ENCODE results near the gene ERBB4.

The ERBB4 gene

DNA sequence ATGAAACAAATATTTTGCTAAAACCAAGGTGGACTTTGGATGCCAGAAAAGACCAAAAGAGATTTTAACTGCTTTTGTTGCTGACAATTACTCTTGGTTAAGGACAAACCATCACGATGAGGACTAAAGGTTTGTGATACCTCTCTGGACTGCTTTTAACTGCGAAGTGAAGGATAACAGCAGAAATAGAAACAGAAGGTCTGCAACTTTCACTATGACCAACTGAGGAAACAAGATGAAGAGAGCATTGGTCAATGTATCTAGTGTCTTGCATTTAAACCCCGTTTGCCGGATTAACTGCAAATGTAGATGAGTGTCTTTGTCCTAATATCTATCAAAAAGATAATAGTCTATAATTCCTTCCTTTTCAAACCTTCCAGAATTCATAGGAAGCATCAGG is 541.7 kb downstream of the ERBB4 start:
- no peak for DNase-seq (ENCODE audit: low spot score)

DNA sequence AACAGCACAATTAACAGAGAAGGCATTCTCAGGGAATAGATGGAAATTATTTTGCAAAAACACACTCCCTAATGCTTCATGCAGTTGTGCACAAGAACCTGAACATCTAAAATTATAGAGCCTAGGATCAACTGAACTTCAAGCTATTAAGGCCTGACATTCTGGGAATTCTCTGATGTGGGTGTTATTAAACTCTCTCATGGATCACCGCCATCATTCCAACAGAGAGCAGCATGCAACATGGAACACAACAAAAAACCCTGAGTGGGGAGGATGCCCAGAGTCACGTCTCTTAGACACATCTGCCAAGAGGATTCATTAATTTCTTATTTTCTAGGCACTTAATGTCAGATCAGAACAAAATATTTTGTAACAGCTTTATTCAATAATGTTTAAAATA is 543.8 kb downstream of the ERBB4 start:
- no peak for DNase-seq (ENCODE audit: low spot score)

DNA sequence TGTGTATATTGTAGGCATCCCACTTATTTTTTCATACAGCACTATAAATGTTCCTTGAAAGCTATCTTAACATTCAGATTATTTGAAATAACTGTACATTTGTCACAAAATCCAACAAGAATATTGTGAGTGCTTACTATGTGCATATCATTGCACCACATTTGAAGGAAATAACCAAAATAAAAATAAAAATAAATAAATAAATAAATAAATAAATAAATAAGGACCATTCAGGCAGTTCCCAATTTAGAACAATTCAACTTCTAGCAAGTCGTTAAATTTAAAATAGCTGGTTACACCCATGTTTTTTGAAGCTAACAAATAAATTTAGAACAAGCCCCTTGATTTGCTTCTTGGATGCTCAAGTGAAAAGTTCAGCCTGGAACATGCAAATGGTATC is 548.3 kb downstream of the ERBB4 start:
- DNase-seq (ENCODE audit: low spot score) = no peak

DNA sequence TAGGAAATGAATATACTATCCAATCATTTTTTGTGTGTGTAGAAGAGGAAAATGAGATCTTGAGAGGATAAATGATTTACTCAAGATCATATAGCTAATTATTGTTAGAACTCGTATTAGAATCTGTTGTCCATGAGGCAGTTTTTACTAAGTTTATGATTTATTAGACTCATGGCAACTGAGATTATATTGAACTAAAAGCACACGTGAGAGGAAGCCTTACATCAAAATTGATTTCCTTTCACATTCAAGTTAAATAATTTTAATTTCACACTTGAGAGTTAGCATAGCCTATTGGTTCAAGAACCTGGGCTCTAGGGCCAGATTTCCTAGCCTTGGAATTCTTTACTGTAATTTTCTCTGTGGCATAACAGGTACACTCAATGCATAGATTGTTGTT is 552.3 kb downstream of the ERBB4 start:
- no peak for DNase-seq (ENCODE audit: low spot score)

DNA sequence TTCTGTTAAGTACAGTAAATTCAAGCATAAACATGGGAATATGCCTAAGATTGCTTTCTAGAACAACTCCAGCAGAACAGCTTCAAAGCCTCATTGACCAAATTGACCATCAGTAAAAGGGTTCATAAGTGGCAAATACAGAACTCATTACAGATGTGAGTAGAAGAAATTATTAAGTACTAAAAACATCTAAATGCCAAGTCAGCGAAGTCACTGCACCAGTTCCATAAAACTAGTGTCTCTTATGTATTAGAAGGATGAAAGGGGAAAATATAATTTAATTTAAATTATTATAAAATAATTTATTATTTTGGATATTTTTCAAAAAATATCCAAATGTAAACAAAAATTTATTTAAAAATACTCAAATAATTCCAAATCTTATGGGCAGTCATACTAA is 553.2 kb downstream of the ERBB4 start:
- DNase-seq (ENCODE audit: low spot score) = no peak

DNA sequence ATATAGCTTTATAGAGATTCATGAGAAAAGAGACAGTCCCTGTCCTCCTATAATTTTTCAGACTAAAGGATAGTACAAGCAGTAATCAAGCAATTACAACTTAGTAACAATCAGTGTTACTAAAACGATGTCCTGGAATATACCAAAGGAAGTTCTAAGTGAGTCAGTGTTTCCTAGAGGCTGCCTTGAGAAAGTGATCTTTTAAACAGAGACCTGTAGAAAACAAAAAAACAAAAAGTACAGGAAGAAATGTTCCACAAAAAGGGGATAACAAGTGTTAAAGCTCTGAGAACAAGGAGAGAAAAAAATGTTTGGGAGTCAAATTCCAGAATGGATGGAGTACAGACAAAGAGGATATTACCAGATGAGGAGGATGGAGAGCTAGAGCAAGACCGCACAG is 556.4 kb downstream of the ERBB4 start:
- no peak for DNase-seq (ENCODE audit: low spot score)

DNA sequence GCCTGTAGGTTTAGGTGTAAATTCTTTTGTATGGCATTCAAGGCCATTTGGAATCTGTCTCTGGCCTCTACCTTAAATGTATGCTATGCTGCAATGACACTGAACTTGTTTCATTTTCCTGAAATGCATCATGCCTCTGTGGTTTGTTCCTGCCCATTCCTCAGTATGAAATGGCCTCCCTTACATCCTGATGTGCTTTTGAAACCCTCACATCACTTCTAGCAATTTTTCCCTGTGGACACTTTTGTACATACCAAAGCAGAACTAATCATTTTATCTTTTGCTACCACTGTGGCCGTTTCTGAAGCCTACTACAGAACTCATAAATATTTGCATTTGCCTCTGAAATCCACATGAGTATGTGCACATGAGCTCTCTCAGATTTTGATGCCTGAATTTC is 557.2 kb downstream of the ERBB4 start:
- no peak for DNase-seq (ENCODE audit: low spot score)

DNA sequence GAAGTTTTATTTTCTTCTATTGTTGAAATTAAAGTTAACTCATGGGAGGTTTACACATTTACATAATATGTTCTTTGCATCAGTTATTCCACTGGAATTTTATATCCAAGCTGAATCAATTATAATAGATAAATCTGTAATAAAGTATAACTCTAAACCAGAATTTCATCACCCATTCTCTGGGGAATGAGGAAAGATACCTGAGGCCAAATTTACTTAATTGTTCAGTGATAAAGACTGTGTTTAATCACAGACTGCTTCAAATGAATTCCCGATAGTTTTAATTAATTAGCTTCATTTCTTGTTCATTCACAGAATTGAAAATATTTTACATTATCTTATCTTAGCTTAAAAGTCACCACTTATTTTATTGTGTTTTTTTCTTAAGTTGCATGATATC is 562.5 kb downstream of the ERBB4 start:
- no peak for DNase-seq (ENCODE audit: low spot score)

DNA sequence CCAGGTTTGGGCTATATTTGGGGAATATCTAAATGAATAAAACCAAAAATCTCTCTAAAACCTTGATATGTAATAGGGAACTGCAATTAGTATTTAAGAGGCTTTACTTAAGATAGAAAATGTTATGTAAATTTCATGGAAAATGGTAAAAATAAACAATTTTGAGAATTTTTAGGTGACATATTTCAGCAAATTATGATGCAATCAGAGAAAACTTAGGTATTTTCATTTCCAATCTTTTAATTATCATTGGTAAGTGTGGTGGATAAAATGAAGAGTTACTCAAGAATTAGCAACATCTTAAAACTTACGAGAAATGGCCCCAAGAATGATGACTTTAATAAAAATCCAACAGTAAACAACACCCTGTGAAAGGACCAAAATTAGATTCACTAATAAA is 571.4 kb downstream of the ERBB4 start:
- DNase-seq (ENCODE audit: low spot score) = no peak

DNA sequence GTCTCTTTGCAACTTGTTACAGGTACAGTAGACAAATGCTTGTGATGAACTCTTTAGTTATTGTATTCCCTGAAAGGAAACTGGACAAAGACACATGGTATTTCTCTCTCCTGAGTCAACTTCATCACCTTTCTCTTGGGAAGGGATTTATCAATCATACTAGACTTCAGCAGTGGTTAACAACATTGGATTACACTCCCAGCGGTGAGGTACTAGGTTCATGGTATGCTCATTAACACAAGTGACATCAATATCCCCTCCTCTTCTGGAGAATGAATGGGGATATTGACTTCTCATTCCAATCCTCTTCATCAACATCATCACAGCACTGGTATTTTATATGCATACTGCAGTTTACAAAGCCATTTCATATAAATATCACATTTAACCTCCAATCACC is 574.6 kb downstream of the ERBB4 start:
- no peak for DNase-seq (ENCODE audit: low spot score)

DNA sequence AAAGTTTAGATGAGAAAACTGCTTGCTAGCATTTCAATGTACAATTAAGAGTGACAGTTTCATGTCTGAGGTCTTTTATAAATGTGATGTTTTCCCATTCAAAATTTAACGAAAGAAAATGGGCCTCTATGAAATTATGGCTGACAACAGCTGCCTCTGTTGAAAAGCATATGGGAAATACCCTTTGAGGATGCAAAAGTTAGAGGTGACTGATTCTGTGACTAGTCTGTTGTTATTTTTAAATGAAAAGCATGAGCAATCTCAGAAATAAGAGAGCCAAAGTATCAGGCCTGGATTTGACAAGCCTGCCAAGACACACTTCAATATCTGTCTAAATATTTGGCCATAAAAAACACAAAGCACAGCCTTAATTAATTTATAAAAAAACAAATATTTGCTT is 580.8 kb downstream of the ERBB4 start:
- DNase-seq (ENCODE audit: low spot score) = no peak

DNA sequence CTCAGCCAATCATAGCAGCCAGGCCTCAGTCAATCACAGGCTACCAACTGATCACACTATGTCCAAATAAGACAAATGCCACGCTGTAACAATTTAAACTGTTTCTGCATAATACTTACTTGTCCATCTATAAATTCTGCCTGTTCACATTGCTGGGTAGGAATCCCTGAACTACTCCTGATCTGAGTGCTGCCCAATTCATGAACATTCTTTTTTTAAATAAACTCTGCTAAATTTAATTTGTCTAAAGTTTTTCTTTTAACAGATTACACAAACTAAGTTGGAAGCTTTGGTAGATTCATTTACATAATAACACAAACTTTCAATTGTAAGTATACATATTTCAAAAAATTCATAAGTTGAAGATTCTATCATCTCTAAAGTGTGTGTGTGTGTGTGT is 583.0 kb downstream of the ERBB4 start:
- DNase-seq (ENCODE audit: low spot score) = no peak

DNA sequence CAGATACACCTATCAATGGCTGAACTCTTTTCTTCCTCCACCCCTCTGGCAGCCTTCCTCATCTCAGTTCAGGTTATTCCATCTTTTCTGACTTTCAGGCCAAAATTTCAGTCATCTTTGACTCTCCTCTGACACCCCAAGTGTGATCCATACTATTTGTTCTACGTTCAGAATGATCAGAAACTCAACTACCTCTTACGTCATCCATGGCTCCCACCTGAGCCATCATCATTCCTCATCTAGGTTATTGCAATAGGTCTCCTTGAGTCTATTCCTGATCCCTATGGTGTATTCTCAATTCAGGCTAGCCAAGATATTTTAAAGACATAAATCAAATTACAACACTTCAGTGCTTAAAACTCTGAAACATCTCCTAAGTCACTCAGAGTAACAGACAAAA is 589.7 kb downstream of the ERBB4 start:
- no peak for DNase-seq (ENCODE audit: low spot score)

DNA sequence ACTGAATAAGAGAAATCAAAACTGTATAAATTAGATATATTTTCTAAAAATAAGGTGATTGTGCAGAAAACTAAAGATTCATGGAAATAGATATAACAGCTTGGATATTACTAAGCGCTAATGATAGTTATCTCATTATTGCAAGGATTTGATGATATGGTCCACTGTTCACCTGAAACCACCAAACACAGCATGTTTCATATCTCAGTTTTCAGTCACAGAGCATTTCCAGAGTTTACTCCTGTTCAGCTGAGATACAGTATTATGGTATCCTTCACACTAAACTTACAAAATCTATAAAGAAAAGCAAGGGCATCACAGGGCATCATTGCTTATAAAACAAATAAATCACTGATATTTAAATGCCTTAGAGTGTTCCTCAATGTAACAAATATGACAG is 591.6 kb downstream of the ERBB4 start:
- no peak for DNase-seq (ENCODE audit: low spot score)

DNA sequence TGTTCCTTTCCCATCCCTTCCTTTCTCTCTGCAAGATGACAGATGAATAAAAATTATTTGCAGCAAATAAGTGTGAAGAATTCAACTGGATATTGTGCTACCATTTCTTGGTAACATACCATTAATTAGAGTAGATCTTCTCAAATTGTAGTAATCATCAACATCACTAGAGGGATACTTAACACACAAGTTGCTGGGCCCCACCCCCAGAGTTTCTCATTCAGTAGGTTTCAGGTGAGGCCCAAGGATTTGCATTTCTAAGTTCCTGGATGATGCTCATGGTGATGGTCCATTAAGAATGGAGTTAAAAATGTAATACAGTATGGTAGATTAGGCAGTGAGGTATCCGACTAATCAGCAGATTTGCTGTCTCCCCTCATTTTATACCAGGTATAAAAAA is 594.0 kb downstream of the ERBB4 start:
- DNase-seq (ENCODE audit: low spot score) = no peak

DNA sequence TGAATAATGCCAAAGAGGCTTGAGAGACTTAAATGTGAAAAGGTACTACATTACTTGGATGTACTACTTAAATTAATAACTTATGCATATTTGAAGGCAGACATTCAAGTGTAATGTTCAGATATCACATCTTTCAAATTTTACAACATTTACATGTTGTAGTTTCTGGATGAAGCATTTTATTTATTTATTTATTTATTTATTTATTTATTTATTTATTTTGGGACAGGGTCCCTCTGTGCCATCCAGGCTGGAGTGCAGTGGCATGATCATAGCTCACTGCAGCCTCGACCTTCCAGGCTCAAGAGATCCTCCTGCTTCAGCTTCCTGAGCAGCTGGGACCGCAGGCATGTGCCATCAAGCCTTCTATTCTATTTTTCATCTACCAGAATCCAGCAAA is 596.4 kb downstream of the ERBB4 start:
- no peak for DNase-seq (ENCODE audit: low spot score)

DNA sequence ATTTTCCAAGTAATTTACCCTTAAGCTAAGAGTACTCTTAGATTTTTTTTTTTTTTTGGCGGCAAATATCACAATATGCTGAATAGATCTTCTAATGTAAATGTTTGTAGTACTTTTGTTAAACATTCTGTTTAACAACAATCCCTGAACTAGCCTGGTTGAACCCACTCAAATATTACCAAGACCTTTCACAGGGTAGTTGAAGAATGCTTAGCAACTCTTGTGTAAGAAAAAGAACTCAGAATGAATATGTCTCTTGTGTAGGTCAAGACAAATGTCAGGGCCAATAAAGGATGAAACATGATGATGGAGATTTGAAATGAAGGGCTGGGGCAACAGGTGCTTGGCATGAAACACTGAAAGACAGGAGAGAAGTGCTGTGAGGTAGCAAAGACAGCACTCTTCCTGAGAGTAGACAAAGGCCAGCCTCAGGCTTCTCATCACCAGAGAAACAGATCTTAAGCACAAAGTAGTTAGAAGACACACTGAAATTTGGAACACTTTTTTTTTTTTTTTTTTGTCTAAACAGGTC is 597.3 kb downstream of the ERBB4 start:
- no peak for DNase-seq (ENCODE audit: low spot score)

DNA sequence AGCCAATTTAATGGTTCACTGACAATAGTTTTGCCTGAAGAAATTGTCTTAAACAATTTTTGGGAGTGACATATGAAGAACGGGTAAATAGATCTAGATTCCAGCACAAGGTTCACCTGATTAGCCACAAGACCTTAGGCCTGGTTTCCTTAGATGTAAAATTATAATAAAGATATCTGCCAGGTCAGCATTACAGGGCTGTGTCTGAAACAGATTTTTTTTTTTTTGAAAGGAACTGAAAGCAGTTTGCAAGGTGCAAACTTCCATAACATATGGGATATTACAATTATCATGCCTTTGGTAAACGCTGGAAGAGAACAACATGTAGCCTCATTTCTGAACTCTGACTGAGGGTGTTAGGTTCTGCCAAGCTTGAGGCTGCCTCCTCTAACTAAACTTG is 599.4 kb downstream of the ERBB4 start:
- no peak for DNase-seq (ENCODE audit: low spot score)

DNA sequence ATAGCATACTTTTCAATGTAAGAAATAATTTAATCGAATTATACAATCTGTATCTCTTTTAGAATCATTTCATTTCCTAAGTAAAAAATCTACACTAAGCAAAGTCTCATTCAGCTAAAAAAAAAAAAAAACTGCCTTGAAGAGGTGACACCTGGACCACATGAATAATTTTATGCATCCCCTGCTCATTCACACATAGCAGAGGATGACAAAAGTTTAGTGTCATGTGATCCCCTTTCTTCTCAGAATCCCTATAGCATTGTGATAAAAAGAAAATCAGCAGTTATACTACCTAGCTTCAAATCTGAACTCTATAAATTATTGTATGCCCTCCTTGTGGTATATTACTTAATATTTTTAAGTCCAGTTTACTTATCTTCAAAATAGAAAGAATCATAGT is 603.8 kb downstream of the ERBB4 start:
- no peak for DNase-seq (ENCODE audit: low spot score)

DNA sequence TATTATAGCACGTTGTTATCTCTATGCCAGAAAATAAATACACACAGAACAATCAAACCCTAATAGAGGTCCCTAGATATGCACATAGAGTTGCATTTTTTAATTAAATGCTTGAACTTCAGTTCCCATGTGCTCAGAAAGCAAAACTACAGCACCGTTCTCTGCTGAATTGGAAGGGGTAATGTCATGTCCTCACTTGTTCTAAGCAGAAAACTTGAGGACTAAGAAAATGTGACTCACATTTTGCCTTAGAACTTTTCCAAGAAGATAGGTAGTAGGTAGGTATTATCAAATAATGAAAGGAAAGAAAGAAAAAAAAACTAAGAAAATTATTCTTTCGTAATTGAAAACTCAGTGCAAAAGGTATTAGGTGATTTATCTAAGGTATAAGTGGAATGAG is 607.3 kb downstream of the ERBB4 start:
- DNase-seq (ENCODE audit: low spot score) = no peak

DNA sequence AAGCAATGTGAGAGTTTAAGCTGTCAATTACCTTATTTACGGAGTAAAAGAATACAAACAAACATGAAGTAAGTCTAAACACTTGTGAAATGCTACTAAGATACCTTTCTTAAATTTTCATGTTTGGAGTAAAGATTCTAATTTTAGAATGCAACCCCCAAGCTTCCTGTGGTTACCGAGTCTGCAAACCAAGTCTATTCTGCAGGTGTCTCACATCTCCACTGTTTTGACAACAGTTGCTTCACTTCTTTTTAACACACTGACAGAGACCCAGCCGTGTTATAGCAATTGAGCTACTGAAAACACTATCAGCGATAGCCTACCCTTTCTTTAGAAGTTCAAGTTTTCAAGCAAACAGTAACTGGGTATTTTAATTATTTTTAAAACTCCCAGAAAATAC is 608.3 kb downstream of the ERBB4 start:
- no peak for DNase-seq (ENCODE audit: low spot score)

DNA sequence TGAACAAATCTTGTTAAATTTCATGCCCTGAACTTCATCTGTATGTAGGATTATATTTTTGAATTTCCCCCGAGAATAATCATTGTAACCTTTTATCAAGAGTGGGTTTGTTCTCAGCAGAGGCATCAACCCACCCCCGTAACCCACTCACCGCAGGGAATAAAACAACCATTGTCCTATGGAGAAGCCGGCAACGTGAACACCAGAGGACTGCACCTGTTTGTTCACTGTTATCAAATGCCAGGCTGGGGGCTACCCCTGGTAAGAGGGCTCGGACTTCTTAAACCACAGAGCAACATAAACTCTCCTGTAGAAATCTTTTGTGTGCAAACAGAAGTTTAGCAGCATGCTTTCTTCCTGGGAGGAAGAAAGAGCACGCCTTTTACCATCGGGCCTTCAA is 610.4 kb downstream of the ERBB4 start:
- DNase-seq (ENCODE audit: low spot score) = no peak

DNA sequence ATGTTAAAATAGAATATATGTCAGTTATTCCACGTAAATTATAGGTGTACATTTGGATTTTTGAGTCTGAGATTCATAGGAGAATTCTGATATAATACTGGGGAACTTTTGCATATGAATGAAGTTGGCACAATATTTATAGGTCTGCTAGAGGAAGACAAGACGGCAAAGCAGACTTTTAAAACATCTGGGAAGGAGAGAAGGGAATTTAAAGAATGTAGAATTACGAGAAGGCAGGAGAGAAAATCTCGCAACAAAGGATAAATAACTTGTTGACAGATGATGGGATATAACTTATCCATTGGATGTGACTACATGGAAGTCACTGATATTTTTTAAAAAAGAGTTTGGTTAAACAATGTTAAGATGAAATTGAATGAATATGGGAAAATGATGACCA is 615.6 kb downstream of the ERBB4 start:
- DNase-seq (ENCODE audit: low spot score) = no peak

DNA sequence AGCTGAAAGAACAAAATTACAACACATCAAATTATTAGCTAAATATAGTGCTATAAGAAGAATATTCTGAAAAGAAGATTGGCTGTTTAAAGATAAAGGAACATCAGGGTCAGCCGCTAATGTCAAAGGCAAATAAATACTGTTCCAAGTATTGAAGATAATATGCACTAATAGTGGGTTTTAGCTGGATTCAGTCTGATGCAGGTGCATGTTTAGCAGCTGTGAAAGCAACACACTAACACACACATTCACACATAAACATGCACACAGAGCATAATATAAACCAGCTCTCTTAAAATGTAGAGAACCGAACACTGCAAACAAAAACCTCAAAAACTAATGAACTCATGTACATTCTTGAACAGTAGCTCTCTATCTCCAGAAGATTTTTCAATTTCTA is 634.6 kb downstream of the ERBB4 start:
- no peak for DNase-seq (ENCODE audit: low spot score)

DNA sequence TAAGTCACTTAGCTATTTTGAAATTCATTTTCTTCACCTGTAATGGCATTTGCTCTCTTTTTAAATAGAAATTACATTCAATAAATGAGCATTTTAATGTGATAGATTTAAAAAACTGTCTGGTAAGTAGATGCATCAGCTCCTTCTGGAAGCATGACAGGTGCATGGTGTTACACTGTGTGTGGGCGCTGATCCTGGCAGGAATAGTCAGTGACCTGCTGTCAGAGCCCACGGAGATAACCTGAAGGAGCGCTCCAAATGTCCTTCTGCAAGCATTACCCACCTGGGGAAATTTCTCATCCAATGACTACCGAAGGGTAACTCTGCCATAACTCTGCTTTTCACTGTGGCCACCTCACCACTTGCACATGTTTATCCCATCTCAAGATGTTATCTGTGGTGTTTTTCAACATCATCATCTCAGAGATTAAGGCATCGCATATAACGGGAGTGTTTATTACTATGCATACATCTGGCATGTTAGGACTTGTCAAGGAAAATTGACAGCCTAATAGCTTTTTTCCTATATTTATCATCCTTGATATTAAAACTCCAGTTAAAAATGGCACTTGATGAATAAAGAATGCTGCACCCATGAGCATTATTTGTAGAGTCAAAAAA is 637.3 kb downstream of the ERBB4 start:
- DNase-seq (ENCODE audit: low spot score) = no peak
